ENCODE measurements around the gene EDRF1.
"Not testable (repeated sequence)": the region's sequence is repeated elsewhere in the genome, so short reads cannot be mapped to it uniquely, and the experiment has no call there.

The EDRF1 gene

DNA sequence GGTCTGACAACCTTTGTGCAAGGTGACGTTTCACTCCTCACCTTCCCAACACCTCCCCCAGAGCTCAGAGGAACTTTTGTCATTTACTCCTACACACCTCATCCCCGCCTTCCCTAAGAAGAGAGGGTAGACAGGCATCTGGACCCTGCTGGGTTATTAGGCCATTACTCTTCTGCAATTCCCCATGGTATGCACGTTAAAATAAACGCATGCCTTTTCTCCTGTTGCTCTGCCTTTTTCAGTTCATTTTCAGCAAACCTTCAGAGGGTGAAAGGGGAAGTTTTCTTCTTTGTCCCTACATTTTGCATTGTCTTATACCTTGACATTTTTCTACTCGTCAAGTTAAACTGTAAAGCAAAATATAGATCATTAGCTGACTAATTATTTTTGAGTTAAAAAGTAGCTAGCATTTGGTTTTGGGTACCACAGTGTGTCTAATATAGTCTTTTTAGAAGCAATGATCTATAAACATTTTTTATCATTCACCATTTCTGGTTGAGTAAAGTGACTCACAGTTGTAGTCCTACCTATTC is 10.5 kb upstream of the EDRF1 start:
- TF ChIP-seq, protein P1, sequence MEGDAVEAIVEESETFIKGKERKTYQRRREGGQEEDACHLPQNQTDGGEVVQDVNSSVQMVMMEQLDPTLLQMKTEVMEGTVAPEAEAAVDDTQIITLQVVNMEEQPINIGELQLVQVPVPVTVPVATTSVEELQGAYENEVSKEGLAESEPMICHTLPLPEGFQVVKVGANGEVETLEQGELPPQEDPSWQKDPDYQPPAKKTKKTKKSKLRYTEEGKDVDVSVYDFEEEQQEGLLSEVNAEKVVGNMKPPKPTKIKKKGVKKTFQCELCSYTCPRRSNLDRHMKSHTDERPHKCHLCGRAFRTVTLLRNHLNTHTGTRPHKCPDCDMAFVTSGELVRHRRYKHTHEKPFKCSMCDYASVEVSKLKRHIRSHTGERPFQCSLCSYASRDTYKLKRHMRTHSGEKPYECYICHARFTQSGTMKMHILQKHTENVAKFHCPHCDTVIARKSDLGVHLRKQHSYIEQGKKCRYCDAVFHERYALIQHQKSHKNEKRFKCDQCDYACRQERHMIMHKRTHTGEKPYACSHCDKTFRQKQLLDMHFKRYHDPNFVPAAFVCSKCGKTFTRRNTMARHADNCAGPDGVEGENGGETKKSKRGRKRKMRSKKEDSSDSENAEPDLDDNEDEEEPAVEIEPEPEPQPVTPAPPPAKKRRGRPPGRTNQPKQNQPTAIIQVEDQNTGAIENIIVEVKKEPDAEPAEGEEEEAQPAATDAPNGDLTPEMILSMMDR (IDR thresholded peaks at IDR 0.05; ENCODE audit: low read depth, low read length, missing control alignments), result no peak
- H3K4me3 ChIP-seq (ENCODE audit: low read depth, low read length), result no peak overlapping the region
- no peak for DNase-seq (ENCODE audit: low read depth)
- in situ Hi-C loops (cut with HindIII; ENCODE audit: low sequenced_read_pairs), result no loop called here

DNA sequence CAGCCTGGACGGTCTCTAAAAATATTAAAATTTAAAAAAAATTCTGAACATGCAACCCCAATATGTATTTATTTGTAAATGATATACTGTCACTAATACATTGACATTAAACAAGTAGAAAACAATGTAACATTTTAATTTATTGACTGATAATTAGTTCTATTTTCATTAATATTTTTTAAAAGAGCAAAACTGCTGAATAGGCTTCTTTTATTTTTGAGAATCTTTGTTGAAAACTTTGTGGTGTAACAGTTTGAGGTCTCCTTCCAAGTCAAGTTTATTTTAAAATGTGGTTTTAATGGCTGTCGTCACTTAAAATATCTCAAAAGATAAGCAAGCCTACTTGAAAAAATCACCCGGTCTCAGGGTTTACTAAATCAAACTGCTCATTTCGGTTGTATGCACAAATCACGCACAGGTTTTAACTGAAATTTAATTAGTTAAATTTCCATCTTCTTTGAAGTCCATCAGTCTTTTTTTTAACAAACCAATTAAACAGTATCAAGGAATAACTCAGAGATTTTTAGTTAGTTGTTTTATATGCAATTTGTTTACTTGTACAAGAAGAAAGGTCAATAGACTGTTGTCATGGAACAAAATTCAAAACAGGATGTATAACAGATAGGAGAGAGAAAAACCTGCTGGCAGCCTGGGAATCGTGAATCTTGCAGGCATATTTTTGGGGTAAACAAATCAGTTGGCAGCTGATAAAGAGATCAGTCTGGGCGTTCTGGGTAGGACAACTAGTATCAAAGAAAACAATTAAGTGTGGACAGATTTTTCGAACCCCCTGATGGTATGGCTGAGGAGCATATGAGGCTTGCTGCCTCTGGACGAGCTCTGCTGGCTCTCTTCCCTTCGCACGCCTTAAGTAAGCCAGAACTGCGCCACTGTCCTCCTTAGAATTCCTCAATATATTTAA is 9.7 kb upstream of the EDRF1 start:
- in situ Hi-C loops (cut with HindIII; ENCODE audit: low sequenced_read_pairs), result no loop called here
- H3K4me3 ChIP-seq (ENCODE audit: low read depth, low read length), result no peak overlapping the region
- TF ChIP-seq, protein P1 (IDR thresholded peaks at IDR 0.05; ENCODE audit: low read depth, low read length, missing control alignments), result no peak
- DNase-seq (ENCODE audit: low read depth), result no peak

DNA sequence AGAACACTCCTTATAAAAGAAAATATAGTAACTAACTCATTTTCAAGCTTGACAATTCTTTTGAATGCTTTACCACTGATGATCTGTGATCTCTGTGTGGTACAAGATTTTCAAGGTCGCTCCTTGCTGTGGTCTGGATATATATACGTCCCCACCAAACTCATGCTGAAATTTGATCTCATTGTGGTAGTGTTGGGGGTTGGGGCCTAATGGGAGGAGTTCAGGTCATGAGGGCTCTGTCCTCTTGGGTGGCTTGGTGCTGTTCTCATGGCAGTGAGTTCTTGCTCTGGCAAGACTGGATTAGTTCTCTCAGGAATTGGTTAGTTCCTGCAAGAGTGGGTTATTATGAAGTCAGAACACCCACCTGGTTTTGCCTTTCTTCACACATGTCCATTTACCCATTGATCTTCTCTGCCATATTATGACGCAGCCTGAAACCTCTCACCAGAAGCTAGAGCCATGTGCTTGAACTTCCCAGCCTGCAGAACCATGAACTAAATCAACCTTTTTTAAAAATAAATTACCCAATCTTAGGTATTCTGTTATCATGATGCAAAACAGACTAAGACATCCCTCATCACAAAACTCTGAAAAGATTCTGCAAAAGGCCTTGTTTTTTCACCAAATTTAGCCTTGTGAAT is 8.3 kb upstream of the EDRF1 start:
- in situ Hi-C loops (cut with HindIII; ENCODE audit: low sequenced_read_pairs), result no loop called here
- TF ChIP-seq, protein P1 (IDR thresholded peaks at IDR 0.05; ENCODE audit: low read depth, low read length, missing control alignments), result no peak

DNA sequence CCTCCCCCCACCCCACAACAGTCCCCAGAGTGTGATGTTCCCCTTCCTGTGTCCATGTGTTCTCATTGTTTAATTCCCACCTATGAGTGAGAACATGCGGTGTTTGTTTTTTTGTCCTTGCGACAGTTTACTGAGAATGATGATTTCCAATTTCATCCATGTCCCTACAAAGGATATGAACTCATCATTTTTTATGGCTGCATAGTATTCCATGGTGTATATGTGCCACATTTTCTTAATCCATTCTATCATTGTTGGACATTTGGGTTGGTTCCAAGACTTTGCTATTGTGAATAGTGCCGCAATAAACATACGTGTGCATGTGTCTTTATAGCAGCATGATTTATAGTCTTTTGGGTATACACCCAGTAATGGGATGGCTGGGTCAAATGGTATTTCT is 4.8 kb upstream of the EDRF1 start:
- DNase-seq (ENCODE audit: low read depth); H3K4me3 ChIP-seq (ENCODE audit: low read depth, low read length); in situ Hi-C loops (cut with HindIII; ENCODE audit: low sequenced_read_pairs): not testable (repeated sequence)

More for the DNA sequence above, 8.3 kb upstream of the EDRF1 start:
- DNase-seq (ENCODE audit: low read depth), result no peak
- no peak overlapping the region for H3K4me3 ChIP-seq (ENCODE audit: low read depth, low read length)

DNA sequence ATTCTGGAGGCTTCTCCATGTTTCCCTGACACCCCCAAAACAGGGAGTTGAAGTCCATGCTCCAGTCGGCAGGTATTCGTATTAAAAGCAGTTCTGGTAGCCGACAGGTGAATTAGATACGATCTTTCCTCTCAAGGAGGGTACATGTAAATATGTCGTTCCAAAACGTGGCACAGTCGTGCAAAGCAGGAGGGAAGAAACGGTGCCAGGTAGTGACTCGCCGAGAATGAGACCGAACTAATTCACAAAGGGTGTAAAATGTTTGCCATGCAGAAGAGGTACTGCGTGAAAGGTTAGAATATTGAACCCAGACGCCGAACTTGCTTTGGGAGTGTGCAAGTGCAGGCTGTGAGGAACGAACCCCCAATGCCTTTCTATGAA is 483 bp downstream of the EDRF1 start:
- DNase-seq (ENCODE audit: low read depth), result no peak
- in situ Hi-C loops (cut with HindIII; ENCODE audit: low sequenced_read_pairs), result no loop called here
- H3K4me3 ChIP-seq (ENCODE audit: low read depth, low read length), result peak overlapping the region; percentile 100
- TF ChIP-seq, protein P1 (IDR thresholded peaks at IDR 0.05; ENCODE audit: low read depth, low read length, missing control alignments), result no peak

DNA sequence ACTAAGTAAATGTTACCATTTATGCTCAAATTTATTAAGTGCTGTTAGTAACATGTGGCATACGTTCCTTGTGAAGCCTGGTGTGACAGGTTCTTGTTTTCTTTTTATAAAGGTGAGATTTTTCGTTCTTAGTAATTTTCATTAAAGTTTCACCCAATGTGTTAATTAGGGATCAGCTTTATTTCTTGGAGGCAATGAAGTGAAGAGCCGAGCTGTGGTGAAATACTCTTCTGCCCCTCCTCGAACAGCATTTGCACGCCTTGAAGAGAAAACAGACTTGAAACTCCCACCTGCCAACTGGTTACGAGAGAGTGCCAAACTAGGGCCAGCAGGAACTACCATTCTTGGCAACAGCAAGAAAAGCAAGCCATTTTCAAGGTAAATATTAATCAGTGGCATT is 1.5 kb downstream of the EDRF1 start:
- no peak overlapping the region for H3K4me3 ChIP-seq (ENCODE audit: low read depth, low read length)
- TF ChIP-seq, protein P1 (IDR thresholded peaks at IDR 0.05; ENCODE audit: low read depth, low read length, missing control alignments), result no peak
- in situ Hi-C loops (cut with HindIII; ENCODE audit: low sequenced_read_pairs), result no loop called here
- no peak for DNase-seq (ENCODE audit: low read depth)

DNA sequence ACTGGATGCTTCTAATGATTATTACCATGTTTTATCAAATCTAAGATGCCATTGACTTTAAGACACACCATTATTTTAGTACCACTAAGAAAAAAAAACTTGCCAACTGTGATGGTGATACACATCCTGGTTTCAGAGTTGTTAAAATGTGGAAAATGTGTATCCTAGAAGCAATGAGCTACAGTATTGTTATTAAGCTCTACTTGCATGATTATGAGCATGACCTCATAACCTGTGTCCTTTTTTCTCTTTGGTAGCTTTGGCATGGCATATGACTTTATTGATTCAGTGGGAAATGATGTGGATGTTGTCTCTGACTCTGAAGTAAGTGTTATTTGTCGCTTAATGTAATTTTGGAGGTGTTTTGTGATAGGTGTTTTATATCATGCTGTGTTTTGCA is 3.3 kb downstream of the EDRF1 start:
- no peak for DNase-seq (ENCODE audit: low read depth)
- H3K4me3 ChIP-seq (ENCODE audit: low read depth, low read length), result no peak overlapping the region
- TF ChIP-seq, protein P1 (IDR thresholded peaks at IDR 0.05; ENCODE audit: low read depth, low read length, missing control alignments), result no peak
- in situ Hi-C loops (cut with HindIII; ENCODE audit: low sequenced_read_pairs), result no loop called here
